Choroid plexus epithelial cell (primary cell): ENCODE results near the gene MSRB1.
"Not testable (repeated sequence)": the region's sequence is repeated elsewhere in the genome, so short reads cannot be mapped to it uniquely, and the experiment has no call there.

Experiments
- DNase-seq: peaks from one replicate; pipeline ENCODE4 v3.0.0-alpha.2; 2010; ENCODE audit warnings: low read depth
- H3K4me3 ChIP-seq: 2 replicates; pipeline ENCODE4 v1.5.1; 2011; ENCODE audit warnings: low read depth, mild to moderate bottlenecking, control low read depth, low read length, moderate library complexity
- TF ChIP-seq, protein P1 (sequence below): conservative IDR thresholded peaks from 2 replicates; pipeline ENCODE4 v1.5.1; 2011; ENCODE audit warnings: low read depth, mild to moderate bottlenecking, control low read depth, inconsistent platforms, low read length, moderate library complexity

Gene MSRB1

DNA sequence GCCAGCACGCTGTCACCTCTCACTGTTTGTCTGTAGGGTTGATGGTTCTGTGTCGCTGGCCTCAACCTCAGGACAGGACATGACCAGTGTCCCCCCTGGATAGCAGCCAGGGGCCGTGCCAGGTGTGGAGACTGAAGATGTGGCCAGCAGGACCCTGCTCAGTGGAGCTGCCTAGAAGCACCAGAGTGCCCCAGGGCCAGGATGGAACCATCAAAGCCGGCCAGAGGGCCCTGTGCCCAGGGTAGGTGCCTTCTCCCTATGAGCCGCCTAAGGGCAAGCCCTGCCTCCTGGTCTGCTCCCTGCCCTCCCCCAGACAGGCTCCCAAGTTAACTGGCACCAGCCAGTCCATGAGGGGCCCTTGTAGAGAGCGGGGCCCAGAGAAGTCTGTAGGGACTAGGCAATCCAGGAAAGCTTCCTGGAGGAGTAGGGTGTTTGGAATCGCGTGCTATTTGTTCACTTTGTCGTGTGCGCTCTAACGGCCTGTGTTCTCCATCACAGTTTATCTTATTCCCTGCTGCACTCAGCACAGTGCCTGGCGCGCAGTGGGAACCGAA lies 15.8 kb upstream of the MSRB1 start:
- TF ChIP-seq, protein P1, sequence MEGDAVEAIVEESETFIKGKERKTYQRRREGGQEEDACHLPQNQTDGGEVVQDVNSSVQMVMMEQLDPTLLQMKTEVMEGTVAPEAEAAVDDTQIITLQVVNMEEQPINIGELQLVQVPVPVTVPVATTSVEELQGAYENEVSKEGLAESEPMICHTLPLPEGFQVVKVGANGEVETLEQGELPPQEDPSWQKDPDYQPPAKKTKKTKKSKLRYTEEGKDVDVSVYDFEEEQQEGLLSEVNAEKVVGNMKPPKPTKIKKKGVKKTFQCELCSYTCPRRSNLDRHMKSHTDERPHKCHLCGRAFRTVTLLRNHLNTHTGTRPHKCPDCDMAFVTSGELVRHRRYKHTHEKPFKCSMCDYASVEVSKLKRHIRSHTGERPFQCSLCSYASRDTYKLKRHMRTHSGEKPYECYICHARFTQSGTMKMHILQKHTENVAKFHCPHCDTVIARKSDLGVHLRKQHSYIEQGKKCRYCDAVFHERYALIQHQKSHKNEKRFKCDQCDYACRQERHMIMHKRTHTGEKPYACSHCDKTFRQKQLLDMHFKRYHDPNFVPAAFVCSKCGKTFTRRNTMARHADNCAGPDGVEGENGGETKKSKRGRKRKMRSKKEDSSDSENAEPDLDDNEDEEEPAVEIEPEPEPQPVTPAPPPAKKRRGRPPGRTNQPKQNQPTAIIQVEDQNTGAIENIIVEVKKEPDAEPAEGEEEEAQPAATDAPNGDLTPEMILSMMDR, result no peak
- peak overlapping the region; percentile 92 for H3K4me3 ChIP-seq
- DNase-seq, result no peak

- H3K4me3 ChIP-seq, DNase-seq: not testable (repeated sequence)
These were observed 15.1 kb upstream of the MSRB1 start for GRCh38 chr16:1958143-1958491.

DNA sequence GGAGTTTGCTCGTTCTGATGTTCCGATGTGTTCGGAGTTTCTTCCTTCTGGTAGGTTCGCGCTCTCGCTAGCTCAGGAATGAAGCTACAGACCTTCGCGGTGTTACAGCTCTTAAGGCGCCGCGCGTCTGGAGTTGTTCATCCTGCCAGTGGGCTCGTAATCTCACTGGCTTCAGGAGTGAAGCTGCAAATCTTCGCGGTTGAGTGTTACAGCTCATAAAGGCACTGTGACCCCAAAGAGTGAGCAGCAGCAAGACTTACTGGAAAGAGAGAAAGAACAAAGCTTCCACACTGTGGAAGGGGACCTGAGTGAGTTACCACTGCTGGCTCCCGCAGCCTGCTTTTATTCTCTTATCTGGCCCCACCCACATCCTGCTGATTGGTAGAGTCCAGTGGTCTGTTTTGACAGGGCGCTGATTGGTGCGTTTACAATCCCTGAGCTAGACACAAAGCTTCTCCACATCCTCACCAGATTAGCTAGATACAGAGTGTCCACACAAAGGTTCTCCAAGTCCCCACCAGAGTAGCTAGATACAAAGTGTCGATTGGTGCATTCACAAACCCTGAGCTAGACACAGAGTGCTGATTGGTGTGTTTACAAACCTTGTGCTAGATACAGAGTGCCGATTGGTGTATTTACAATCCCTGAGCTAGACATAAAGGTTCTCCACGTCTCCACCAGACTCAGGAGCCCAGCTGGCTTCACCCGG lies 14.6 kb upstream of the MSRB1 start:
- not testable (repeated sequence) for H3K4me3 ChIP-seq

DNA sequence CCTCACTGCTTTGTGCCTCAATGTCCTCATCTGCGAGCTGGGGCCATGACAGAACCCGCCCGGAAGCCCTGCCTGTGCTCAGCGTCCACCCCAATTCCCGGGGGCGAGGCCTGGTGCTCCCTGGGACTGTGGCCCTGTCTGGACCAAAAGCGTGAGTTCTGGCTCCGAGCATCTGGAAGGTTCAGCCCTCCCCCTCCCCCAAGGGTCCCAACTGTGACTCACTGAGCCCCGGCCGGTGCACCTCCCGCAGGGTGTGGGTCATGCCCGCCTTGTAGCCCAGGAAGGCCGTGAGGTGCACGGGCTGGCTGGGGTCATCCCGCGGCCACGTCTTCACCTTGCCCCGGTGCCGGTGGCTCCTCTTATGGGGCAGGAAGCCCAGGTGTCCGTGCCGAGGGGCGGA lies 10.7 kb upstream of the MSRB1 start:
- DNase-seq, result no peak
- TF ChIP-seq, protein P1, result no peak
- H3K4me3 ChIP-seq, result no peak overlapping the region

More for the DNA sequence above, 14.6 kb upstream of the MSRB1 start:
- not testable (repeated sequence) for DNase-seq

- no peak for DNase-seq
- TF ChIP-seq, protein P1, result no peak
- H3K4me3 ChIP-seq, result no peak overlapping the region
These were observed 7.6 kb upstream of the MSRB1 start for GRCh38 chr16:1950559-1950958.

DNA sequence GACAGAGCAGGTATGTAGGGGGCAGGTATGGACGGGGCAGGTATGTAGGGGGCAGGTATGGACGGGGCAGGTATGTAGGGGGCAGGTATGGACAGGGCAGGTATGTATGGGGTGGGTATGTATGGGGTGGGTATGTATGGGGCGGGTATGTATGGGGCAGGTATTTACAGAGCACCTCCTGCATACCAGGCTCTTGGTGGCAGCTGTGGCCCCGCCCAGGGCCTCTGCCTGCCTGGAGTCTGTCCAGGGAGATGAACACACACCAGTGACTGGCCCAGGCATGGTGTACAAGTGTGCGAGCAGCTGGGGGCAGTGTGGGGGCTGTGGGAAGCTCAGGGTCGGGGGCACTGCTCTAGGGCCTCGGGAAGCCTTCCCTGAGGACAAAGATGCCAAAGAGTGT lies 7.0 kb upstream of the MSRB1 start:
- H3K4me3 ChIP-seq, result no peak overlapping the region

DNA sequence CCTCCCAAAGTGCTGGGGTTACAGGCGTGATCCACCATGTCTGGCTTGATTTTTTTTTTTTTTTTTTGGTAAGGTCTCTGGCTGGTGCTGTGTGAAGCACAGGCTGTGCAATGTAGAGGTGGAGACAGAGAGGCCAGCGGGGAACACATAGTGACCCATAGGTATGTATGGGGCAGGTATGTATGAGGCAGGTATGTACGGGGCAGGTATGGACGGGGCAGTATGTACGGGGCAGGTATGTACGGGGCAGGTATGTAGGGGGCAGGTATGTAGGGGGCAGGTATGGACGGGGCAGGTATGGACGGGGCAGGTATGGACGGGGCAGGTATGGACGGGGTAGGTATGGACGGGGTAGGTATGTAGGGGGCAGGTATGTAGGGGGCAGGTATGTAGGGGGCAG lies 6.5 kb upstream of the MSRB1 start:
- no peak overlapping the region for H3K4me3 ChIP-seq
- TF ChIP-seq, protein P1, result no peak
- no peak for DNase-seq

More for the DNA sequence above, 7.0 kb upstream of the MSRB1 start:
- DNase-seq, result no peak
- TF ChIP-seq, protein P1, result no peak

DNA sequence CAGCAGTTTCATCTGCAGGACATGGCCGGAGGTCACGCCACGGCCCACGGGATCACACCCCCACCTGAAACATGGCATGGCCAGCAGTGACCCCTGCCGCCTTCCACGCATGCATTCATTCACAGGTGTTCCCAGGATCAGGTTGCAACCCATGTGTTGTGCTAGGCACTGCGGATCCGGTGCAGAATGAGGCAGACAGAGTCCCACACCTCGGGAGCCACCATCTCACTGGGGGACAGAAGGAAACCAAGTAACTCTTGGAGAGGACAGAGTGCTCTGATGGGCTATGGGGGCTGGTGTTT lies 4.3 kb upstream of the MSRB1 start:
- TF ChIP-seq, protein P1, result no peak
- H3K4me3 ChIP-seq, result no peak overlapping the region
- DNase-seq, result no peak
